GM15510 (cell line): ENCODE measurements around the gene ZFP90.

Source experiments
- POLR2A ChIP-seq: IDR thresholded peaks from 3 replicates; pipeline ENCODE4 v1.6.1; 2011; ENCODE audit warnings: borderline replicate concordance; ENCODE audit not compliant: insufficient read length; ENCODE audit errors: extremely low read depth

ZFP90 gene

DNA sequence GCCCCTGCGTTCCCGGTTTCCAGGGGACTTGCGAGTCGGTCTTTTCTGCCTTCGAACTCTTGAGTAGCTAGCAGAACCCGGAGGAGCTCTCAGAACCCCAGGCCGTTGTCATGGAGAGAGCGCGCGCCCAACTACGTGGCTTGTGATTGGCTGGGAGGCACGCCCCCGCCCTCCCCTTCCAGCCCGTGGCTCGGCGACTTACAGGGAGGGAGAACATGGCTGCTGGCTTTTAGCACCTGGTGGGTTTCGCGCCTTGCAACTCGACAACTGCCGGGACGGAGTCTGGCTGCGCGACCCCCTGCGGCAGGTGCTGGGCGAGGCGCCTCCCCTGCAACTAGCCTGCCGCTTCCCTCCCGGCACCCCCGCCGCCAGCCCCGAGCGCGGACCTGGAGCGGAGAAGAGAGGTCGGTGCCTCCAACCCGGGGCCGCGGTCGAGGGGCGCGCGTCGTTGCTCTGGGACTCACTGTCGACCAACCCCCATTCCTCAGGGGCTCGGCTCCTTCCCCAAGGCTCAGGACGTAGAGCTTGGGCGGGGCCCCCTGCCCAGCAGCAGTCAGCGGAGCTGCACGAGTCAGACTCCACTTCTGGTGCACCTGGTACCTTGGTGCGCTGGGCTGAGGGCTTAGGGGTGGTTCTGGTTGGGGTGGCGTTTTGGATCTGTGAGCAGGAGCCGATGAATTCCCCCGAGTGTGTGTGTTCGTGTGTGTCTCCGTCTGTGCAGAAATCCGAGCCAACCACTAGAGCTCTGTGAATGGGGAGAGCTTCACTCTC, 9.0 kb upstream of the ZFP90 start:
- TF ChIP-seq POLR2A: peak; percentile 53

DNA sequence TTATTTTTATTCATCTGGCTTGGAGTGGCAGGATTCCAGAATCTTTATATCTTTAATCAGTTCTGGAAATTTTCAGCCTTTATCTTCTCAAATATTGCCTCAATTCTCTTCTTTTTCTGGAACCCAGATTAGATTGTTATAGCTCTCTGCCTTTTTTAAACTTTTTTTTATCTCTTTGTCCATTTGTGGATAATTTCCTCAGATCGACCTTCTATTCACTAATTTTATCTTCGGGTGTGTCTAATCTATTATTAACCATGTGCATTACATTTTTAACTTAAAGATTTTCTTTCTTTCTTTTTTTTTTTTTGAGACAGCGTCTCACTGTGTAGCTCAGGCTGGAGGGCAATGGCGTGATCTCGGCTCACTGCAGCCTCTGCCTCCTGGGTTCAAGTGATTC, 5.2 kb upstream of the ZFP90 start:
- TF ChIP-seq POLR2A: no peak

GRCh38 chr16:68535331-68535730, 3.8 kb upstream of the ZFP90 start:
- TF ChIP-seq POLR2A: no peak

DNA sequence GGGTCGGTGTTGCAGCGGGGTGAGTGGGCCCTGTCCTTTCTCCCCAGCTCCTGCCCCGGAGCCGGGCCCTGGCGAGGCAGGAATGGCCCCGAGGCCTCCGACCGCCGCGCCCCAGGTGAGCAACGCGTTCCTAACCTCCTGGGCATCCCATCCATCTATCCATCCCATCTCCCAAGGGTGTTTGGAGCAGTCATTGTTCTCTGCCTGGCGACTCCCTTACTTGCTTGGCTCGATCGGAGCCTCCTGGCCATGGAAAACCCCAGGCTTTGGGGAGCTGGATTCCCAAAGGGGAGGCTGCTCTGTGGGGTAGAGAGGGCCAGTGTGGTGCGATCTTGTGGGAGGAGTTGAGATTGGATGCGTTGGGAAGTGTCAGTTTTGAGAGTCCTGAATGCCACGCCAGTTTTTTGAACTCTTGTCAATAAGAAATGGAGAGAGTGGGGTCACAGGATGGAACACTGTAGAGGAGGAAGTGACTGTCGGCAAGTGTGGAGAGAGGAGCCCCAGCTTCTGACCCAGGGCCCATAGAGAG, 684 bp downstream of the ZFP90 start:
- TF ChIP-seq POLR2A: no peak

GRCh38 chr16:68548947-68549346, 9.9 kb downstream of the ZFP90 start:
- no peak for TF ChIP-seq POLR2A

- no peak for TF ChIP-seq POLR2A
Measured at GRCh38 chr16:68553186-68553585, 14.1 kb downstream of the ZFP90 start.

- TF ChIP-seq POLR2A: no peak
Measured at GRCh38 chr16:68563631-68564381, 24.7 kb downstream of the ZFP90 start.

DNA sequence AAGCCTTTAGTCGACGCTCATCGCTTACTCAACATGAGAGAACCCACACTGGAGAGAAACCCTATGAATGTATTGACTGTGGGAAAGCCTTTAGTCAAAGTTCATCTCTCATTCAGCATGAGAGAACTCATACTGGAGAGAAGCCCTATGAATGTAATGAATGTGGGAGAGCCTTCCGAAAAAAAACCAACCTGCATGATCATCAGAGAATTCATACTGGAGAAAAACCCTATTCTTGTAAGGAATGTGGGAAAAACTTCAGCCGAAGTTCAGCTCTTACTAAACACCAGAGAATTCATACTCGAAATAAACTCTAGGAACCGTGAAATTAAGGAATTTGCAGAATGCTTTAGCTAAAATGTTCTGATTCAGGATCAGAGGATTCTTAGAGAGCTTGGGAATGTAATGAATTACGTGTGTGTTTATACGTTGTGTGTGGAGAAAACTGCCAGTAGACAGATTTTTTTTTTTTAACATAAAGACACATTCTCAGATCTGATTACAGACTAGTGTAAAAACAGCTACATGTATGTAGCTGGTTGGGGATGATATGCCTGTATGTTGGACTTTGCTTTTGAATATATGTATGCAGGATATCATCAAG, 25.4 kb downstream of the ZFP90 start:
- no peak for TF ChIP-seq POLR2A

GRCh38 chr16:68574479-68574878, 35.4 kb downstream of the ZFP90 start:
- TF ChIP-seq POLR2A: no peak

GRCh38 chr16:68575082-68575481, 36.0 kb downstream of the ZFP90 start:
- TF ChIP-seq POLR2A: no peak

GRCh38 chr16:68577352-68577853, 38.3 kb downstream of the ZFP90 start:
- TF ChIP-seq POLR2A: no peak

DNA sequence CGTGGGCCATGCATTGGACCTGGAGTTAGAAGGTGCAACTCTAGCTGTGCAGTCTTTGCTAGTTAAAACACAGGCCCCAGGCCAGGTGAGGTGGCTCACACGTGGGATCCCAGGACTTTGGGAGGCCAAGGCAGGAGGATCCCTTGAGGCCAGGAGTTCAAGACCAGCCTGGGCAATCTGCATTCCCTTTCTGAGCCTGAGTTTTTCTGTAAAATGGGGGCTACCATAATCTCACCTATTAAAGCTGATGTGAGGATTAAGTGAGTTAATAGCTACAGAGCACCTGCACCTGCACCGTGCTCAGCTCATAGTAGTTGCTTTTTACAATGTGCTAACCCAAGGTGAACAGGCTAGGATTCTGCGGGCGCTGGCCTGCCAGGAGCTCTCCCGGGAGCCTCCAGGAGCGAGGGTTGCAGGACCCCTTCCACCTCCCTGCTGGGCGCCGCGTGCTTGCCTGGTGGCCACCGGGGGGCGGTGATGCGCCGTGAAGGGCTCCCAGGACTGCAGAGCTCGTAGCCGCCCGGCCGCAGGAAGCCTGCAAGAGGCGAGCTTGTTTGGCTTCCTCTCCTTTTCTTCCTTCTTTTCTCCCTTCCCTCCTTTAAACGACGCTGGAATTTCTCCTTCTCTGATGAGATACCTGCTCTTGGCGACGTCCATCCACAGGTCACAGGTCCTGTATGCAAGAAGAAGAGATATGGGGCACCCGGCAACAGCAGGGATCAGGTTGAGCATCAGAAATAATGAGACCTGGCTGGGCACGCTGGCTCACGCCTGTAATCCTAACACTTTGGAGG, 51.3 kb downstream of the ZFP90 start:
- TF ChIP-seq POLR2A: no peak

GRCh38 chr16:68592466-68593337, 53.6 kb downstream of the ZFP90 start:
- no peak for TF ChIP-seq POLR2A

- TF ChIP-seq POLR2A: no peak
Measured at GRCh38 chr16:68596266-68596665, 57.2 kb downstream of the ZFP90 start.

GRCh38 chr16:68599586-68599985, 60.5 kb downstream of the ZFP90 start:
- TF ChIP-seq POLR2A: no peak
